GM12891 (cell line): ENCODE results near the gene NEIL1.

ENCODE experiments used
- POLR2A ChIP-seq: IDR thresholded peaks from 2 replicates; pipeline ENCODE4 v1.6.1; 2011; ENCODE audit warnings: low read depth, low read length, control low read depth
- POLR2AphosphoS5 ChIP-seq: IDR thresholded peaks from 2 replicates; pipeline ENCODE4 v1.6.1; 2011; ENCODE audit warnings: low read depth, low read length, control low read depth
- TAF1 ChIP-seq: IDR thresholded peaks from 2 replicates; pipeline ENCODE4 v1.6.1; 2011; ENCODE audit warnings: low read depth, low read length, control low read depth

- TF ChIP-seq TAF1 (no peak), POLR2A (no peak), POLR2AphosphoS5 (no peak)
Measured at GRCh38 chr15:75368689-75369239, 21.9 kb downstream of the NEIL1 start.
